Neural cell (in vitro differentiated cells): ENCODE data around the gene SCG5. TPM values are rescaled to one million over a fixed set of nuclear protein-coding genes. Genes with fewer than 3 reads are reported as not detected.
A peak's percentile ranks its signal among the peaks of the same experiment; 100 is the strongest.
"Not testable (repeated sequence)": the region's sequence is repeated elsewhere in the genome, so short reads cannot be mapped to it uniquely, and the experiment has no call there.

Source experiments
- H2AFZ ChIP-seq: fragments of 200-600, 300-800 bp; sonication (generic), shearing (Covaris generic); 2 replicates; pipeline ENCODE4 v1.6.0; 2014; ENCODE audit warnings: low read depth, mild to moderate bottlenecking, antibody characterized with exemption, low read length, moderate library complexity
- H3F3A ChIP-seq: fragments of 200-600 bp; shearing (Covaris generic); 2 replicates; pipeline ENCODE4 v1.6.1; 2016; ENCODE audit warnings: mild to moderate bottlenecking, moderate library complexity, mixed read lengths, antibody characterized with exemption, low read length; ENCODE audit not compliant: insufficient read depth, poor library complexity, severe bottlenecking
- H3K27ac ChIP-seq: fragments of 200-600, 300-800 bp; sonication (generic), shearing (Covaris generic); 2 replicates; pipeline ENCODE4 v1.5.1; 2014; ENCODE audit warnings: mild to moderate bottlenecking, low read length, moderate library complexity
- H3K27me3 ChIP-seq: fragments of 300-800, 200-600 bp; sonication (generic), shearing (Covaris generic); 2 replicates; pipeline ENCODE4 v1.6.0; 2014; ENCODE audit warnings: mild to moderate bottlenecking, low read depth, low read length, moderate library complexity; ENCODE audit not compliant: insufficient read depth
- H3K36me3 ChIP-seq: fragments of 300-800, 200-600 bp; sonication (generic), shearing (Covaris generic); 2 replicates; pipeline ENCODE4 v1.5.1; 2014; ENCODE audit warnings: mild to moderate bottlenecking, antibody characterized with exemption, low read length, moderate library complexity; ENCODE audit not compliant: insufficient read depth
- H3K4me2 ChIP-seq: fragments of 300-800, 200-600 bp; sonication (generic), shearing (Covaris generic); 2 replicates; pipeline ENCODE4 v1.6.0; 2014; ENCODE audit warnings: mild to moderate bottlenecking, low read length
- H3K4me3 ChIP-seq: fragments of 300-800, 200-600 bp; sonication (generic), shearing (Covaris generic); 2 replicates; pipeline ENCODE4 v1.5.1; 2014; ENCODE audit warnings: mild to moderate bottlenecking, low read length, moderate library complexity
- H3K79me2 ChIP-seq: fragments of 200-600 bp; shearing (Covaris generic); replicated peaks from 2 replicates; pipeline ENCODE4 v1.6.0; 2014; ENCODE audit warnings: mild to moderate bottlenecking, low read length, moderate library complexity; ENCODE audit not compliant: insufficient read depth
- H3K9ac ChIP-seq: fragments of 300-800, 200-600 bp; sonication (generic), shearing (Covaris generic); 2 replicates; pipeline ENCODE4 v1.6.1; 2016; ENCODE audit warnings: mild to moderate bottlenecking, low read length, mixed read lengths
- H3K9me2 ChIP-seq: fragments of 200-600 bp; shearing (Covaris generic); 2 replicates; pipeline ENCODE4 v1.6.1; 2016; ENCODE audit warnings: mild to moderate bottlenecking, low read length, mixed read lengths; ENCODE audit not compliant: insufficient read depth
- H3K9me3 ChIP-seq: fragments of 200-600, 300-800 bp; sonication (generic), shearing (Covaris generic); 2 replicates; pipeline ENCODE4 v1.6.1; 2016; ENCODE audit warnings: mild to moderate bottlenecking, mixed run types, low read length, moderate library complexity, mixed read lengths
- H4K20me1 ChIP-seq: fragments of 200-600 bp; shearing (Covaris generic); 2 replicates; pipeline ENCODE4 v1.6.1; 2016; ENCODE audit warnings: mild to moderate bottlenecking, mixed run types; ENCODE audit not compliant: insufficient read depth
- EP300 ChIP-seq: fragments of 450-650 bp; conservative IDR thresholded peaks from 2 replicates; pipeline ENCODE4 v1.6.1; 2014; ENCODE audit warnings: antibody characterized with exemption, mild to moderate bottlenecking, moderate library complexity; ENCODE audit not compliant: poor library complexity, severe bottlenecking
- EZH2 ChIP-seq: fragments of 200-600, 300-800 bp; shearing (Covaris generic), sonication (generic); IDR thresholded peaks from 2 replicates; pipeline ENCODE4 v1.6.1; 2014; ENCODE audit warnings: antibody characterized with exemption, low read length, borderline replicate concordance, mild to moderate bottlenecking; ENCODE audit not compliant: insufficient read depth, poor library complexity, severe bottlenecking
- MXI1 ChIP-seq: fragments of 450-650 bp; conservative IDR thresholded peaks from 2 replicates; pipeline ENCODE4 v1.6.1; 2014; ENCODE audit warnings: antibody characterized with exemption, mild to moderate bottlenecking; ENCODE audit not compliant: poor library complexity, severe bottlenecking
- POLR2AphosphoS5 ChIP-seq: IDR thresholded peaks from 2 replicates; pipeline ENCODE4 v1.6.1; 2012
- RAD21 ChIP-seq: fragments of 450-650 bp; conservative IDR thresholded peaks from 2 replicates; pipeline ENCODE4 v1.6.1; 2014; ENCODE audit warnings: antibody characterized with exemption, mild to moderate bottlenecking, moderate library complexity
- SMC3 ChIP-seq: fragments of 450-650 bp; conservative IDR thresholded peaks from 2 replicates; pipeline ENCODE4 v1.6.1; 2014; ENCODE audit warnings: antibody characterized with exemption, mild to moderate bottlenecking, moderate library complexity; ENCODE audit not compliant: poor library complexity
- TAF1 ChIP-seq: IDR thresholded peaks from 2 replicates; pipeline ENCODE4 v1.6.1; 2012; ENCODE audit warnings: low read depth
- polyA plus RNA-seq: library from polyadenylated mRNA; depleted of rRNA; stranded (reverse); fragments of >200 nt; gene quantifications from 2 replicates; pipeline ENCODE4 v1.2.3, GENCODE V29; 2014
- TF ChIP-seq, protein P1 (sequence below): fragments of 450-650 bp; IDR thresholded peaks from 2 replicates; pipeline ENCODE4 v1.5.1; 2014; ENCODE audit warnings: antibody characterized with exemption, mild to moderate bottlenecking, moderate library complexity; ENCODE audit not compliant: poor library complexity, severe bottlenecking
- TF ChIP-seq, protein P2 (sequence below): IDR thresholded peaks from 2 replicates; pipeline ENCODE4 v1.6.1; 2012; ENCODE audit warnings: borderline replicate concordance

Gene SCG5
- polyA plus RNA-seq, 1 donor from 2014 or later = 116 TPM

DNA sequence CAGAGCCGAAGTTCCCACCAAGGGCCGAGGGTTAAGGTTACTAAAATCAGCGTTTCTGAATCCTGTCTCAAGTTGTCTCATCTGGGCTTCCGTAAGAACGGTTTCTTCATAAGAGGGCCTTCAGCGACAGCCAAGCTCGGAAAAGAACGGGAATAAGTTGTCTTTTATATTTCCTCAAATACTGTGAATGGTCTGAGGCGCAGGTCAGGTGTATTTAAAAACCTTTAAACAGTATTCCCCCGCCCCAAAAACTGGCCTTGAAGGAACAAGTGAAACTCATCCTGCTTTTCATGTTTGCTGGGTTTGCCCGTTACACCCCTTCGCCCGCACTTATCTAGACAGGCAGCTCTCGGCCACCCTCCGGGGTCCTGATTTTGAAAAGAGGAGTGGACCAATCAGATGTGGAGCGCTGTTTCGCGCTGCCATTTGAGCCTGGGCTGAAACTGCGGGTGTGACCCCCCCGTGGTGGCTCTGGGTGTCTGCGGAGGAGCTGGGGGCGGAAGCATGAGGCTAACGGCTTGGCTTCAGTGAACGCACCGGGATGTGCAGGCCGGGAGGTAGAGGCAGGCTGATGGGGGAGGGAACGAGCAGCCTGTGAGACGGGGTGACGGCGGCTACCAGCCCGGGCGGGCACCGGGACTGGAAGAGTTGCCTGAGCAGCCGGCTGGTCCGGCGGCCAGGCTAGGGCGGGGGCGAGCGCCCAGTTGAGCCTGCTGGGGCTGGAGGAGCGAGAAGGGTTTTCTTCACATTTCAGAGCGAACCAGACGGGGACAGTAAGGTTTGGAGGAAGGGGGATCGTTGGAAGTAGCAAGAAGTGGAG lies 26.2 kb upstream of the SCG5 start, which contains the start of gene ARHGAP11A:
ARHGAP11A (plus strand) TSS at position 454 of the 820 bp plus-strand sequence. CDS start 708 bp downstream, outside the sequence.
- Histone ChIP-seq H3K4me2 (peak within 1 kb of the TSS; percentile 44), H3K4me3 (peak within 1 kb of the TSS; percentile 64), H3K27ac (peak within 1 kb of the TSS; percentile 66), H3K9ac (peak within 1 kb of the TSS; percentile 61)
- TF ChIP-seq MXI1 (peak; percentile 73), POLR2AphosphoS5 (peak; percentile 13)
- not testable (repeated sequence) for H2AFZ ChIP-seq, H3K9me3 ChIP-seq, H3F3A ChIP-seq, H3K9me2 ChIP-seq, H3K36me3 ChIP-seq, H3K27me3 ChIP-seq, H4K20me1 ChIP-seq, H3K79me2 ChIP-seq

DNA sequence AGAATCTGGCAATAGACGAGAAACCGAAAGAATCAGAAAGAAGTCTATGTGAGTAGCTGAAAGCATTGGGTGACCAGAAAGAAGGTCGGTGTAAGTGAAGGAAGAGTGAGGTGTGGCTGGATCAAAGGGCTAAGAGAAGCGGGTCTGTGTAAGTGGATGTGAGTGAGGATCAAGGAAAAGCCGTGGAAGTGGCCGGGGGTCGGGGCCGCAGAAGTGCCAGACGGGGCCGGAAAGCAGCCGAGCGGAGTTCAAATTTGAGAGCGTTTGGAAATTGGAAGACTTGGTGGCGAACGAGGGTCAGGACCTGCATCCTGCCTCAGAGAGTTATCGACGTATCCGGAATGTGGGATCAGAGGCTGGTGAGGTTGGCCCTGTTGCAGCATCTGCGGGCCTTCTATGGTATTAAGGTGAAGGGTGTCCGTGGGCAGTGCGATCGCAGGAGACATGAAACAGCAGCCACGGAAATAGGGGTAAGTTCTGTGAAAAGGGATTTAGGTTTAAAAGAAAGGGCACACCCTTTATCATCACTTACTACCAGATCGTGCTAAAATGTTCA lies 25.6 kb upstream of the SCG5 start:
- not testable (repeated sequence) for H2AFZ ChIP-seq, H3F3A ChIP-seq, H3K9ac ChIP-seq, H3K36me3 ChIP-seq, H3K79me2 ChIP-seq, H3K27ac ChIP-seq, H3K27me3 ChIP-seq, H3K9me3 ChIP-seq, H4K20me1 ChIP-seq, H3K9me2 ChIP-seq
- Histone ChIP-seq H3K4me3 (peak overlapping the region; percentile 64), H3K4me2 (peak overlapping the region; percentile 44)

DNA sequence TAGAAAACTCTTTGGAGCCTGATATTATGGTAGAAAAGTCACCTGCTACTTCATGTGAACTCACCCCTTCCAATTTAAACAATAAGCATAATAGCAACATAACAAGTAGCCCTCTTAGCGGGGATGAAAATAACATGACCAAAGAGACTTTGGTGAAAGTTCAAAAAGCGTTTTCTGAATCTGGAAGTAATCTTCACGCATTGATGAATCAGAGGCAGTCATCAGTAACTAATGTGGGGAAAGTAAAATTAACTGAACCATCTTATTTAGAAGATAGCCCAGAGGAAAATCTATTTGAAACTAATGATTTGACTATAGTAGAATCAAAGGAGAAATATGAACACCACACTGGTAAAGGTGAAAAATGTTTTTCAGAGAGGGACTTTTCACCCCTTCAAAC lies 5.1 kb upstream of the SCG5 start:
- no peaks in the 10 kb centered on the region for H3K9me3 ChIP-seq
- H3K9ac ChIP-seq = no peak overlapping the region
- no peaks in the 10 kb centered on the region for H3K79me2 ChIP-seq
- H3K27ac ChIP-seq = no peak overlapping the region
- TF ChIP-seq MXI1 = no peak
- no peak for TF ChIP-seq RAD21
- TF ChIP-seq, protein P1, sequence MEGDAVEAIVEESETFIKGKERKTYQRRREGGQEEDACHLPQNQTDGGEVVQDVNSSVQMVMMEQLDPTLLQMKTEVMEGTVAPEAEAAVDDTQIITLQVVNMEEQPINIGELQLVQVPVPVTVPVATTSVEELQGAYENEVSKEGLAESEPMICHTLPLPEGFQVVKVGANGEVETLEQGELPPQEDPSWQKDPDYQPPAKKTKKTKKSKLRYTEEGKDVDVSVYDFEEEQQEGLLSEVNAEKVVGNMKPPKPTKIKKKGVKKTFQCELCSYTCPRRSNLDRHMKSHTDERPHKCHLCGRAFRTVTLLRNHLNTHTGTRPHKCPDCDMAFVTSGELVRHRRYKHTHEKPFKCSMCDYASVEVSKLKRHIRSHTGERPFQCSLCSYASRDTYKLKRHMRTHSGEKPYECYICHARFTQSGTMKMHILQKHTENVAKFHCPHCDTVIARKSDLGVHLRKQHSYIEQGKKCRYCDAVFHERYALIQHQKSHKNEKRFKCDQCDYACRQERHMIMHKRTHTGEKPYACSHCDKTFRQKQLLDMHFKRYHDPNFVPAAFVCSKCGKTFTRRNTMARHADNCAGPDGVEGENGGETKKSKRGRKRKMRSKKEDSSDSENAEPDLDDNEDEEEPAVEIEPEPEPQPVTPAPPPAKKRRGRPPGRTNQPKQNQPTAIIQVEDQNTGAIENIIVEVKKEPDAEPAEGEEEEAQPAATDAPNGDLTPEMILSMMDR = no peak
- TF ChIP-seq EZH2 = no peak
- no peak for TF ChIP-seq EP300
- TF ChIP-seq, protein P2, sequence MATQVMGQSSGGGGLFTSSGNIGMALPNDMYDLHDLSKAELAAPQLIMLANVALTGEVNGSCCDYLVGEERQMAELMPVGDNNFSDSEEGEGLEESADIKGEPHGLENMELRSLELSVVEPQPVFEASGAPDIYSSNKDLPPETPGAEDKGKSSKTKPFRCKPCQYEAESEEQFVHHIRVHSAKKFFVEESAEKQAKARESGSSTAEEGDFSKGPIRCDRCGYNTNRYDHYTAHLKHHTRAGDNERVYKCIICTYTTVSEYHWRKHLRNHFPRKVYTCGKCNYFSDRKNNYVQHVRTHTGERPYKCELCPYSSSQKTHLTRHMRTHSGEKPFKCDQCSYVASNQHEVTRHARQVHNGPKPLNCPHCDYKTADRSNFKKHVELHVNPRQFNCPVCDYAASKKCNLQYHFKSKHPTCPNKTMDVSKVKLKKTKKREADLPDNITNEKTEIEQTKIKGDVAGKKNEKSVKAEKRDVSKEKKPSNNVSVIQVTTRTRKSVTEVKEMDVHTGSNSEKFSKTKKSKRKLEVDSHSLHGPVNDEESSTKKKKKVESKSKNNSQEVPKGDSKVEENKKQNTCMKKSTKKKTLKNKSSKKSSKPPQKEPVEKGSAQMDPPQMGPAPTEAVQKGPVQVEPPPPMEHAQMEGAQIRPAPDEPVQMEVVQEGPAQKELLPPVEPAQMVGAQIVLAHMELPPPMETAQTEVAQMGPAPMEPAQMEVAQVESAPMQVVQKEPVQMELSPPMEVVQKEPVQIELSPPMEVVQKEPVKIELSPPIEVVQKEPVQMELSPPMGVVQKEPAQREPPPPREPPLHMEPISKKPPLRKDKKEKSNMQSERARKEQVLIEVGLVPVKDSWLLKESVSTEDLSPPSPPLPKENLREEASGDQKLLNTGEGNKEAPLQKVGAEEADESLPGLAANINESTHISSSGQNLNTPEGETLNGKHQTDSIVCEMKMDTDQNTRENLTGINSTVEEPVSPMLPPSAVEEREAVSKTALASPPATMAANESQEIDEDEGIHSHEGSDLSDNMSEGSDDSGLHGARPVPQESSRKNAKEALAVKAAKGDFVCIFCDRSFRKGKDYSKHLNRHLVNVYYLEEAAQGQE = no peak
- no peak for TF ChIP-seq POLR2AphosphoS5
- TF ChIP-seq TAF1 = no peak
- no peak for TF ChIP-seq SMC3
- H3F3A ChIP-seq = no peaks in the 10 kb centered on the region
- H3K4me3 ChIP-seq = no peak overlapping the region
- no peaks in the 10 kb centered on the region for H3K27me3 ChIP-seq
- H3K36me3 ChIP-seq = no peaks in the 10 kb centered on the region
- no peaks in the 10 kb centered on the region for H3K9me2 ChIP-seq
- H3K4me2 ChIP-seq = no peak overlapping the region
- no peak overlapping the region for H2AFZ ChIP-seq
- H4K20me1 ChIP-seq = no peaks in the 10 kb centered on the region
